Eye (tissue), 1 donor: Measurements from ENCODE around the gene ZFHX3.
A peak's percentile ranks its signal among the peaks of the same experiment; 100 is the strongest.

Experiments used
- DNase-seq: peaks from one replicate; pipeline ENCODE4 v3.0.0-alpha.2; 2015

Gene ZFHX3

GRCh38 chr16:72894293-72895151 lies 153.4 kb downstream of the ZFHX3 start:
- no peak for DNase-seq

- DNase-seq = no peak
Observed at GRCh38 chr16:72891291-72892227, 156.4 kb downstream of the ZFHX3 start.

- no peak for DNase-seq
Observed at GRCh38 chr16:72890587-72890986, 157.3 kb downstream of the ZFHX3 start.

- DNase-seq = no peak
Observed at GRCh38 chr16:72889616-72890582, 158.0 kb downstream of the ZFHX3 start.

- DNase-seq = no peak
Observed at GRCh38 chr16:72887537-72887936, 160.4 kb downstream of the ZFHX3 start.

GRCh38 chr16:72886346-72886974 lies 161.5 kb downstream of the ZFHX3 start:
- no peak for DNase-seq

- no peak for DNase-seq
Observed at GRCh38 chr16:72884573-72884972, 163.4 kb downstream of the ZFHX3 start.

GRCh38 chr16:72884037-72884436 lies 163.9 kb downstream of the ZFHX3 start:
- no peak for DNase-seq

GRCh38 chr16:72879846-72880245 lies 168.1 kb downstream of the ZFHX3 start:
- no peak for DNase-seq

- peak; percentile 24 for DNase-seq
Observed at GRCh38 chr16:72878301-72879269, 169.3 kb downstream of the ZFHX3 start.

GRCh38 chr16:72877374-72878028 lies 170.4 kb downstream of the ZFHX3 start:
- peak; percentile 50 for DNase-seq

GRCh38 chr16:72876981-72877373 lies 171.0 kb downstream of the ZFHX3 start:
- peak; percentile 39 for DNase-seq

- DNase-seq = peak; percentile 22
Observed at GRCh38 chr16:72876221-72876620, 171.7 kb downstream of the ZFHX3 start.

- DNase-seq = no peak
Observed at GRCh38 chr16:72875291-72876031, 172.5 kb downstream of the ZFHX3 start.

- no peak for DNase-seq
Observed at GRCh38 chr16:72873853-72874252, 174.1 kb downstream of the ZFHX3 start.

- no peak for DNase-seq
Observed at GRCh38 chr16:72873044-72873443, 174.9 kb downstream of the ZFHX3 start.

- no peak for DNase-seq
Observed at GRCh38 chr16:72865835-72866234, 182.1 kb downstream of the ZFHX3 start.

- no peak for DNase-seq
Observed at GRCh38 chr16:72865258-72865657, 182.7 kb downstream of the ZFHX3 start.

- no peak for DNase-seq
Observed at GRCh38 chr16:72864130-72864833, 183.6 kb downstream of the ZFHX3 start.
